Measurements from ENCODE around the gene DEFB121.
"Not testable (repeated sequence)": the region's sequence is repeated elsewhere in the genome, so short reads cannot be mapped to it uniquely, and the experiment has no call there.

Gene DEFB121, protein sequence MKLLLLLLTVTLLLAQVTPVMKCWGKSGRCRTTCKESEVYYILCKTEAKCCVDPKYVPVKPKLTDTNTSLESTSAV

DNA sequence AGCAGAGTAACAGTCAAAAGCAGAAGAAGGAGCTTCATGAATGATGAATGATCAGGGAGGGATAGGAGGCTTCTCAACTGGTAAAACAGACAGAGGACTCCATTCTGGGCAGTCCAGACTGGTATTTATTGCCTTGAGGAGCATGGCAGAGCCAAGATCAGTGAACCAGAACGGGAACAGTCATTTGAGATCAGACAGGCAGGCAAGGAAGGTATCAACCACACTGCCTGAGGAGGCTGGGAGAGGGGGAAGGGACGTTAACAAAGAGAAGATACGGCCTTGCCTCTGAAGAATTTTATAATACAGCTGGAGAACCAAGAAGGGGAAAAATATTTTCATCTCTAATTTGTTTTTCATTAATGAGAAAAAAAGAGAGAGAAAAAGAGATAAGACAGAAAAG lies at the start of gene DEFB121:
TSS of gene DEFB121 (minus strand) at position 101 of the 400 bp plus-strand sequence. CDS start at position 38, 63 bp downstream.
- no peak for DNase-seq

DNA sequence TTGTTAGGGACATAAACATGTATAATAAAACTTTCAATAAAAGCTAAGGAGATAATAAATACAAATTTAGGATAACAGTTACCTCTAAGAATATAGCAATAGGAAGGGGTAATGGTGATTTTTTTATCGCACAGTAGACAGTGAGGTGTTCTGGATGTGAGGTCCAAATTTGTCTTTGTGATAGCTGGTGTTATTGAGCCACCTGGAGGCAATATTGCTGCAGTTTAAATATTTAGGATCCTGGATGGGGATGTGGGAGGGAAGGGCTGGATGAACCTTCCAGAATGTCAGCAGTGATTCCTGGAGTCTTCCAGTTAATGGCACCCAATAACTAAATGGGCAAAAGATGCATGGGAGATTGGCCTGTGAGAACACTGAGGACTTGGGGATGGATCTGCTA lies 48.3 kb upstream of the DEFB121 start:
- no peak for DNase-seq

DNA sequence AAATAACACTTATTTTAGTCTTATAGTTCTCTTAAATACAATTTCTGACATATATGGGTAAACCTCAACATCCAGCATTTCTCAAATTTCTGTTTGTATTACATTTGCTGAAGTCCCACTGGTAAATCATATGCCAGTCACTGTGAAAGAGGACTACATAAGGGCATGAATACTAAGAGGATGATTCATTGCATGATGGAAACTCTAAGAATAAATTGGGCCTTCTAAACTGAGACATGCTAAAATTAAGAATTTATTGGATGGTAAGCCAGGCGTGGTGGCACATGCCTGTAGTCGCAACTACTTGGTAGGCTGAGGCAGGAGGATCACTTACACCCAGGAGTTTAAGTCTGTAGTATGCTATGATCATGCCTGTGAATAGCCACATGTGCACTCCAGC lies 46.6 kb upstream of the DEFB121 start:
- DNase-seq, result no peak

DNA sequence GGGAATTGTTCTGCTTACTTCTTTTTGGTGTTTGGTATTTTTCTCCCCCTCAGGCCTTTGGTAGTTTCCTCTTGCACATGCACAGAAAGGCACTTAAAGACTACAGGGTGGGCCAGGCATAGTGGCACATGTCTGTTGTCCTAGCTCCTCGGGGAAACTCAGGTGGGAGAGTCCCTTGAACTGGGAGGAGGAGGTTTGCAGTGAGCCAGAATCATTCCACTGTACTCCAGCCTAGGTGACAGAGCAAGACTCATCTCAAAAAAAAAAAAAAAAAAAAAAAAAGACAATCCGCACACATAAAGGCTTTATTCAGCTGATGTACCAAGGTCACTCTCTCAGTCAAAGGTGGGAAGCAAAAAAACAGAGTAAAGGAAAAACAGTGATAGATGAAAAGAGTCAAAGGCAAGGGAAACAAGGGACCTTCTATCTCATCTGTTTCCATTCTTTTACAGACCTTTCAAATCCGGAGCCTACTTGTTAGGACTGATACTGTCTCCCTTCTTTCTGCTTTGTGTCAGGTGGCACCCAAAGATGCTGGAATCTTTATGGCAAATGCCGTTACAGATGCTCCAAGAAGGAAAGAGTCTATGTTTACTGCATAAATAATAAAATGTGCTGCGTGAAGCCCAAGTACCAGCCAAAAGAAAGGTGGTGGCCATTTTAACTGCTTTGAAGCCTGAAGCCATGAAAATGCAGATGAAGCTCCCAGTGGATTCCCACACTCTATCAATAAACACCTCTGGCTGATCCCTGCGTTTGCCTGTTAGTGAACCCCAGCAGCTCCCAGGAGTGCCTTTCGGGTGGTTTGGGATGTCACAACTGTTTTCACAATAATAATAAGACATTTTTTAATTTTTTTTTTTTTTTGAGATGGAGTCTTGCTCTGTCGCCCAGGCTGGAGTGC lies 43.7 kb upstream of the DEFB121 start:
- DNase-seq, result no peak

DNA sequence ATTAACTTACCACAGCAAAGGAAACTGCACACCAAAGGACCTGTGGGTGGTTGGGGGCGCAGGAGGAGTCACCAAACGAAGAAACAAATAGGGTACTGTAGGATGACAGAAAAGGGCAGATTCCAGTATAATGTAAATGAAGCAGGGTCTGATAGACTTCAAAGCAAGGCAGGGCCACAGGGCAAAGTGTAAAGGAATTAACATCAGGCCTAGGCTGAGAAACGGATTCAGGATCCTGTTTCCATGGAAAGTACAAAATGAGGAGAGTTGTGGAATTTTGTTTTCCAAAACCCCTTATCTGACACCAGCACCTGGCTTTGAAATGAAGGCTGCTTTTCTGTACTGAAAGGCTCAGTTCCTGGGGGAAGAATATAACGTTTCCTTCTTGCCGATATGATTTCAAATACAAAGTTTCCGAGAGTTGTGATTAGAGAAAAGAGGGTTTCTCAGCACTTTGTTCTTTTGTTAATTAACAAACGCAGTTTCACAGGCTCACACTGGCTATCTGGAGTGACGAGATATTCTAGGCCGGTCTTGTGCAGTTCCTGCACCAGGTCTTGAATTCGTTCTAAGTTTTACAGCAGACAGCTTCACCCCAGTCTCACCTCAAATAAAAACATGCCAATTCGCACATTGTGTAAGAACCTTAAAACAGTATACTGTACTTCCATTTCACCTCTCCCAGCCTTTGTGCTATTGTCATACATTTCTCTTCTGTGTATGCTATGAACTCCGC lies 40.2 kb upstream of the DEFB121 start:
- no peak for DNase-seq

DNA sequence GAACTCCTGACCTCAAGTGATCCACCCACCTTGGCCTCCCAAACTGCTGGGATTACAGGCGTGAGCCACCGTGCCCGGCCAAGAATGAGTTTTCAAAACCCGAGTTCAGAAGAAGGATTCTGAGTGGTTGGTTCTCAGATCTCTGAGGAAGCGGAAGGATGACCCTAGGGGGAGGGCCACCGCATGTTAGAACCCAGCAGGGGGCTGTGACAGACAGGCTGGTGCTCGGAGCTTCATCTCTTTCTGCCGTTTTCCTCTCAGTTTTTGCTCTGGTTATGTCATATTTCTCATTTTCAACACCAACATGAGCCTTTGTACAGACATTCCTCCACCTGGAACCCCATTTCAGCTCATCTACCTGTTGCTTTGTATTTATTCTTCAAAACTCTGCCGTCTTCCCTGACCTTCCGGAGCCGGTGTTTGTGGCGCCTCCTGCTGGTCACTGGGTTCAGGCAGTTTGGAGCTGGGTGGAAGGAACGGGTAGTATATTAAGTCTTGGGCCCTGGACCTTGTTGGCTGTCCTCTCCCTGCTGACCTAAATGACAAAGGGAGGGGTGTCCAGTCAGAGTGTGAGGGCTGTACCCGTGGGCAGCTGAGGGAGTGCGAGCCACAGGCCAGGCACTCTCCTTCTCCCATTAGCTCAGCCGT lies 34.1 kb upstream of the DEFB121 start, which contains the start of gene DEFB123:
TSS of gene DEFB123 (plus strand) at position 621 of the 648 bp plus-strand sequence. CDS start 67 bp downstream, outside the sequence.
- DNase-seq, result no peak

DNA sequence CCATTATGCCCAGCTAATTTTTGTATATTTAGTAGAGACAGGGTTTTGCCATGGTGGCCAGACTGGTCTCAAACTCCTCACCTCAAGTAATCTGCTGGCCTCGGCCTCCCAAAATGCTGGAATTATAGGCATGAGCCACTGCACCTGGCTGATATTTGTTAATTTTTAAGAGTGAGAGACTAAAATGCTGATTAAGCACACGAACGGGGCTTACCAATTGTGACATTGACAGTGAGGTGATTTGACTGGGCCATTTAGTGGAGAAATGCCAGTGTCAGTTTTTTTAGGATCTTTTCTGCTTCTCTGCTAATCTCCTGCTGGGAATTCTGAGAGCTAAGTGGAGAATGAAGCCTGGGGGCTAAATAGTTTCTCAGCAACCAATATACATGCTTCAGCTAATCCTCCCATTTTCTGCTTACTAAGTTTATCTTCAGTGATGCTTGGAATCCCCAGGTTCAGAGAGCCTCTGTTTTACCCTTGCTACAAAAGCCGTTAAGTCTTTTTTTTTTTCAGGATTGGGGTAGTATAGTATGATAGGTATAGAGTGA lies 24.6 kb upstream of the DEFB121 start:
- no peak for DNase-seq

DNA sequence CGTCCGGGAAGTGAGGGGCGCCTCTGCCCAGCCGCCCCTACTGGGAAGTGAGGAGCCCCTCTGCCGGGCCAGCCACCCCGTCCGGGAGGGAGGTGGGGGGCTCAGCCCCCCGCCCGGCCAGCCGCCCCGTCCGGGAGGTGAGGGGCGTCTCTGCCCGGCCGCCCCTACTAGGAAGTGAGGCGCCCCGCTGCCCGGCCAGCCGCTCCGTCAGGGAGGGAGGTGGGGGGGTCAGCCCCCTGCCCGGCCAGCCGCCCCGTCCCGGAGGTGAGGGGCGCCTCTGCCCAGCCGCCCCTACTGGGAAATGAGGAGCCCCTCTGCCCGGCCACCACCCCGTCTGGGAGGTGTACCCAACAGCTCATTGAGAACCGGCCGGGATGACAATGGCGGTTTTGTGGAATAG lies 21.6 kb upstream of the DEFB121 start:
- not testable (repeated sequence) for DNase-seq

DNA sequence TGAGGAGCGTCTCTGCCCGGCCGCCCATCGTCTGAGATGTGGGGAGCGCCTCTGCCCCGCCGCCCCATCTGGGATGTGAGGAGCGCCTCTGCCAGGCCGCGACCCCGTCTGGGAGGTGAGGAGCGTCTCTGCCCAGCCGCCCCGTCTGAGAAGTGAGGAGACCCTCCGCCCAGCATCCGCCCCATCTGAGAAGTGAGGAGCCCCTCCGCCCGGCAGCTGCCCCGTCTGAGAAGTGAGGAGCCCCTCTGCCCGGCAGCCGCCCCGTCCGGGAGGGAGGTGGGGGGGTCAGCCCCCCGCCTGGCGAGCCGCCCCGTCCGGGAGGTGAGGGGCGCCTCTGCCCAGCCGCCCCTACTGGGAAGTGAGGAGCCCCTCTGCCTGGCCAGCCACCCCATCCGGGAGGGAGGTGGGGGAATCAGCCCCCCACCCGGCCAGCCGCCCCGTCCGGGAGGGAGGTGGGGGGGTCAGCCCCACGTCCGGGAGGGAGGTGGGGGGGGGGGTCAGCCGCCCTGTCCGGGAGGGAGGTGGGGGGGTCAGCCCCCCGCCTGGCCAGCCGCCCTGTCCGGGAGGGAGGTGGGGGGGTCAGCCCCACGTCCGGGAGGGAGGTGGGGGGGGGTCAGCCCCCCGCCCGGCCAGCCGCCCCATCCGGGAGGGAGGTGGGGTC lies 21.0 kb upstream of the DEFB121 start:
- DNase-seq, result not testable (repeated sequence)

DNA sequence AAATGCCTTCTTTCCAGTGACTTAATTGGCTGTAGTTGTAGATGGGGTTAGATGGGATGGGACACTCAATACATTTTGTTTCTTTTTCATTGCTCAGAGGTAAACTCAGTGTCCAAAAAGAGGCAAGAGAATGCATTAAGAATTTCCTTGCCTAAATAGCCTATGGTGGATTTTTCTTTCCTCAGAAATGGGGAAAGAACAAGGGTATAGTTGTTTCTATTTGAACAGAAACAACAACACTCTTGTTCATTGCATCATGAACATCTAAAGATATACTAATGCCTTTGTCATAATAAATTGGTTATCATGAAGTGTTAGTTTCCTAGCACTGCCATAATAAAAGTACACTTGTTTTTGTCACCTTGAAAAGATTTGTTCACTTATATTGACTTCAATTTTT lies 19.8 kb upstream of the DEFB121 start:
- no peak for DNase-seq

DNA sequence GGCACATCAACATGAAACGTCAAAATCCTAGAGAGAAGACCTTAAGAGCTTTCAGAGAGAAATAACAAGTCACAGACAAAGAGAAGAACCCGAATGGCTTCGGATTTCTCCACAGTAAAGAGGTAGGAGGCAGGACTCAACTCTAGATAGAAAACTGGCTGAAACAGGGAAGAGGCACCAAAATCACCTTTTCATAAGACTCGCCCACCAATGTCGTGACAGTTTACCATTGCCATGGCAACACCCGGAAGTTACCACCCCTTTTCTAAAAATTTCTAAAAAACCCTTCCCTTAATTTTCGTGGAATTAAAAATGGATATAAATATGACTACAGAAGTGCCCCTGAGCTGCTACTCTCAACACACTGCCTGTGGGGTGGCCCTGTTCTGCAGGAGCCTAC lies 12.3 kb upstream of the DEFB121 start:
- DNase-seq, result no peak

DNA sequence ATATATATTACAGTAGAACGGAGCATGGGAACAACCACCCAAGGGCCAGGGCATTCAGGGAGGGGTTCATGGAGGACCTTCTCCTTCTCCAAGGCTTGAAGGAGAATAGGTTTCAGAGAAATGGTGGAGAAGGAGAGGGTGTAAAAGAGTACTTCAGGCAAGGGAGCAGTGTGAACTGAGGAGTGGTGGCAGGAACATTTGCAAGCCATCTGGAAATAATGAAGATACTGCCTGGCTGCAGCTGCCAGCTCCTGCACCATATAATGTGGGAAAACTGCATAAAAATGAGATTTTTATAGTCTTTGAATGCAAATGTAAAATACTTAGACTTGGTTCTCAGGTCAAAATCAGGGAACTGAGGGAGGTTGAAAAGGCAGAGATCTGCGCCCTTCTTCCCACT lies 9.6 kb upstream of the DEFB121 start:
- no peak for DNase-seq

DNA sequence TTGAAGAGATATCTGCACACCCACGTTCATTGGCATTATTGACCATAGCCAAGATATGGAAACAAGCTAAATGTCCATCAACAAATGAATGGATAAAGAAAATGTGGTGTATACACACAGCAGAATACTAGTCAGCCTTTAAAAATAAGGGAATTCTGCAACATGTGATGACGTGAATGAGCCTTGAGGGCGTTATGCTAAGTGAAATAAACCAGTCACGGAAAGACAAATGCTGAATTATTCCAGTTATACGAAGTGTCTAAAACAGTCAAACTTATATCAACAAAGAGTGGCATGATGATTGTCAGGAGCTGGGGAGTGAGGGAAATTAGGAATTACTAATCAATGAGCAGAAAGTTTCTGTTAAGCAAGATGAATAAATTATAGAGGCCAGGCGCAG lies 8.4 kb upstream of the DEFB121 start:
- no peak for DNase-seq

DNA sequence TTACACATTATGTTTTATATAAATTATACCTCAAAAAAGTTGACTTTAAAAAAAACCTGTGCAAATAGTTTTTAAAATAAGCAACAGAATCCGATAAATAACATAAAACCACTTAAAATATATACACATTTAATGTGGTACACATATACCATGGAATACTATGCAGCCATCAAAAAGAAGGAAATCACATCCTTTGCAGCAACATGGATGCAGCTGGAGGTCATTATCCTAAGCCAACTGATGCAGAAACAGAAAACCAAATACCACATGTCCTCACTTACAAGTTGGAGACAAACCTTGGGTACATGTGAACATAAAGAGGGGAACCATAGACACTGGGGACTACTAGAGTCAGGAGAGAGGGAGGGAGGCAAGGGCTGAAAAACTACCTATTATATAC lies 4.0 kb upstream of the DEFB121 start:
- no peak for DNase-seq

DNA sequence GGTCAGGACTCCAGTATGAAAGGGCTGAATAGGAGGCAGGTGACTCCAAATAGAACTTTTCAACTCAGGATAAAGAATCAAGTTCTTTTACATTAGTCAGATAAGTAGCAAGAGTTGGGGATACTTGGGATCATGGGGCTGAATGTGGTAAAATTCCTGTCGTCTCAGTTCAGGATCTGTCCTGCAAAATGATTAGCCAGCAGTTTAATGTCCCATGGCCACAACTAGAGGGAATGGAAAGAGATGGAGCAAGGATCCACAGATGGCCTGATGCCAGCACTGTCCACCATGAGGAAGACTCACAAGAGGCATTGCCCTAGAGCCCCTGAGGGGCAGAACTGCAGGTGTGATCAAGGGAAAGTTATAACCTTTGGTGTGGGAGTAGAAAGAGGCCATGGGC lies 2.1 kb downstream of the DEFB121 start:
- no peak for DNase-seq

DNA sequence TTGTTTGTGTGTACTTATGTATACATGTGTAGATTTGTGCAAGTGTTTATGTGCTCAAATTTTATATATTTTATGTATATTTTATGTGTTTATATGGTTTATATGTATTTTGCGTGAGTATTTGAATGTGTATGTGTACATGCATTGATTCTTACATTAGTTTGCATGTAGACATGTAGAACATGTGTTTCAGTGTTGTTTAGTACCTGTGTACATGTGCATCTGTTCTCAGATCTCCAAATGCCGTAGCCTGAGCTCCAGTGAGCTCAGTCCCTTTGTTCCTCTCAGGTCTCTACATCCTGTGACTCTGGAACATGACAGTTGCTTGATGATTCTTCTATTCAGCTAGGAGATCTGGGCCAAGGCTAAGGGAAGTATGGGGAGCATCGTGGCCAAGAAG lies 11.1 kb downstream of the DEFB121 start:
- no peak for DNase-seq

DNA sequence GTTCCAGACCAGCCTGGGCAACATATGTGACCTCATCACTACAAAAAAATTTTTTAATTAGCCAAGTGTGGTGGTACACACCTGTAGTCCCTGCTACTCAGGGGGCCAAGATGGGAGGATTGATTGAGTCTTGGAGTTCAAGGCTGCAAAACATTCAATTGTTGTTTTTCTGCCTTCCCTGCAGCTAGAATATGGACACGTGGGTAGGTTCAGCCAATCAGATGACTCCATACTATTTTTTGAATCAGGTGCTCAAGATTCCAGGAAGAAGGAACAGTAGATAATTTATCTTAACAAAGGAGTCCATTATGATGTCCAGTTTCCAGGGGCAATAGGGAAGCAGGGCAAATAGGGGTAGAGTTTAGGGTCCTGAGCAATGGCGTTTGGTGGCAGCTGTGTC lies 13.2 kb downstream of the DEFB121 start:
- DNase-seq, result no peak

DNA sequence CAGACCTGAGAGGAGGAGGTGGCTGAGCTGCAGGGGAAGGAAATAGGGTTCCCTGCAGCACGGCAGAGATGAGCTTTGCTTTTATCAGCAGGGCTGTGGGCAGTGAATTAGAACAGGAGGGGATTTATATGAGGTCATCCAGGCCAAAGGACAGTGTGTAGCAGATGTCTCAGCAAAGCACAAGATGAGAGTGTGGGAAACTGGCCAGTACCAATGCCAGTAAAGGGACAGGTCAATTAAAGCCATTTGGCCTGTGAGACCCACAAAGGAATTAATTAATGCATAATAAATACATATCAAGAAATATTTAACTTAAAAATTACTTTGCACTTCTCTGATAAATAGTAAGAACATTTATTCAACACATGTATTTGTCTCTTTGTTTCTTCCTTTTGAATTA lies 15.5 kb downstream of the DEFB121 start, which contains the start of gene DEFB119:
TSS of gene DEFB119 (minus strand) at position 101 of the 400 bp plus-strand sequence. CDS start 107 bp downstream, outside the sequence.
- DNase-seq, result no peak

DNA sequence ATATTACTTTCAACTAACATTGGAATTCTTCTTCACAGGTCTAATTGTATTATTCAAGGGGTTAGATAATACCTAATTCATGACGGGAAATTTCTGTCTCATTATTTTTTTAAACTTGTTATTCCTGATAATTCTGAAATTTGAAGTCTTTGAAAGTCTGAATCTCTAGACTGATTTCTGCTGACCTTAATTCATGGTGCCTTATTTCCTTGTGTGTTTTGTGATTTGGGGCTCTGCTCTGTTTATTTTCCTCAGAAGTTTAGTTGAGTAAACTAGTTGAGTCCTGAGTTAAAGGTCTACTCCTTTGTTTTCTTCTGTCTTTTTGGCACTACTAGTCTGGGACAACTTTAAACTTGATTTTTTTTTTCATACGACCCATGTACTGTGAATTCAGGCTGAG lies 31.7 kb downstream of the DEFB121 start:
- DNase-seq, result no peak

DNA sequence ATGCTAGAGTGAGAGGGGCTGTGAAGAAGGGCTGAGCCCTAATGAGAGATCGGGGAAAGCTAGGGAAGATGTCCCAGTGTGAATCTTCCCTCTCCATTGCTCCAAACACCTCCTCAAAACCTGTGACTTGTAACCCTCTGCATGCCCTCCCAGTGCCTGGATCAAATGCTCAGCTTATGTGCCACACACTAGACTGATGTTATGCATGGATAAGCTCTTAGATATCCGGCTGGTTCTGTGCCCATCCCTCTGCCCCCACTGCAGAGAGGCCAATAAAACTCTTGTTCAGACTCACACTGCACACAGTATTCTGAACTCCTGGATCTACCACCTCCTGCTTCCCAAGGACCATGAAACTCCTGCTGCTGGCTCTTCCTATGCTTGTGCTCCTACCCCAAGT lies 37.7 kb downstream of the DEFB121 start, which contains the start of gene DEFB118:
TSS of gene DEFB118 (plus strand) at position 301 of the 400 bp plus-strand sequence. CDS start at position 351, 50 bp downstream.
- no peak for DNase-seq

DNA sequence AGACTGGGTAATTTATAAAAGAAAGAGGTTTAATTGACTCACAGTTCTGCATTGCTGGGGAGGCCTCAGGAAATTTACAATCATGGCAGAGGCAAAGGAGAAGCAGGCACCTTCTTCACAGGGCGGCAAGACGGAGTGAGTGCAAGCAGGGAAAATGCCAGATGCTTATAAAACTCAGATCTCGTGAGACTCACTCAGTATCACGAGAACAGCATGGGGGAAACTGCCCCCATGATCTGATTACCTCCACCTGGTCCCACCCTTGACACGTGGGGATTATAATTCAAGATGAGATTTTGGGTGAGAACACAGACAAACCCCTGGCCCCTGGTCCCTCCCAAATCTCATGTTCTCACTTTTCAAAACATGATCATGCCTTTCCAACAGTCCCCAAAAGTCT lies 41.7 kb downstream of the DEFB121 start:
- not testable (repeated sequence) for DNase-seq

DNA sequence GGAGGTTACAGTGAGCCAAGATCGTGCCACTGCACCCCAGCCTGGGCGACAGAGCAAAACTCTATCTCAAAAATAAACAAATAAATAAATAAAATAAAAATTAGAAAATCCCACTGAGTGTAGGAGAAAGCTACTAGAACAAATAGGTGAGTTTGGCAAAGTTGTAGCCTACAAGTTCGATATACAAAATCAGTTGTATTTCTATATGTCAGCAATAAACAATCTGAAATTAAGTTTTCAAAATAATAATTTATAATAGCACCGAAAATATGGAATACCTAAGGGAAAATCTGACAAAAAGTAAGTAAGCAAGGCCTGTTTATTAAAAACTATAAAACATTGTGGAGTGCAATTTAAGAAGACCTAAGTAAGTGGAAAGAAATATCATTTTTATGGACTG lies 42.7 kb downstream of the DEFB121 start:
- no peak for DNase-seq

Measured in RPMI8226 (cell line).